ENCODE data around the gene TLE4.

GRCh38 chr9:79555474-79556089 lies 16.2 kb upstream of the TLE4 start:
- no peak for TF ChIP-seq EZH2 (IDR thresholded peaks at IDR 0.05; ENCODE audit: low read length)
- no peak for TF ChIP-seq CTCF (optimal IDR thresholded peaks at IDR 0.05 in 1 of 3, IDR thresholded peaks at IDR 0.05 in 1 of 3, conservative IDR thresholded peaks at IDR 0.05 in 1 of 3; ENCODE audit: extremely low read depth in 1 of 3, insufficient read depth in 2 of 3, low read length in 3 of 3)

Measured in keratinocyte (primary cell).